ENCODE measurements around the gene SEMA6D.

DNA sequence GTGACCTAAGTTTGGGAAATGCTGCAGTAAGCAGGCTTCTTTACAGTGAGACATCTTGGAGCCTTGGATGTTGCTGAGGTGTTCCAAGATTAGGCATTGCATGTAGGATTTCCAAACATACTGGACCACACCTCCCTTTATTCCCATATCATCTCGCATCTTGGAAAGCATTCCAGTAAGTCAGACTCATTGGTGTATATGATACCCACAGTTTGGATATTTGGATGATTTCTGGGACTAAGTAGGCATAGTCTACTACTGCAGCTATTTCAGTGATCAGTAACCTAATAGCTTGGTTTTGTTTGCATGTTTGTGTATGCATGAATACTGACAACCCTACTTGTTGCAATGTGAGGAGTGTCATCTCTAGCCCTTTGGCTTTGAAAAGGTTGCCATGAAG lies 97.3 kb downstream of the SEMA6D start:
- TF ChIP-seq, protein P1, sequence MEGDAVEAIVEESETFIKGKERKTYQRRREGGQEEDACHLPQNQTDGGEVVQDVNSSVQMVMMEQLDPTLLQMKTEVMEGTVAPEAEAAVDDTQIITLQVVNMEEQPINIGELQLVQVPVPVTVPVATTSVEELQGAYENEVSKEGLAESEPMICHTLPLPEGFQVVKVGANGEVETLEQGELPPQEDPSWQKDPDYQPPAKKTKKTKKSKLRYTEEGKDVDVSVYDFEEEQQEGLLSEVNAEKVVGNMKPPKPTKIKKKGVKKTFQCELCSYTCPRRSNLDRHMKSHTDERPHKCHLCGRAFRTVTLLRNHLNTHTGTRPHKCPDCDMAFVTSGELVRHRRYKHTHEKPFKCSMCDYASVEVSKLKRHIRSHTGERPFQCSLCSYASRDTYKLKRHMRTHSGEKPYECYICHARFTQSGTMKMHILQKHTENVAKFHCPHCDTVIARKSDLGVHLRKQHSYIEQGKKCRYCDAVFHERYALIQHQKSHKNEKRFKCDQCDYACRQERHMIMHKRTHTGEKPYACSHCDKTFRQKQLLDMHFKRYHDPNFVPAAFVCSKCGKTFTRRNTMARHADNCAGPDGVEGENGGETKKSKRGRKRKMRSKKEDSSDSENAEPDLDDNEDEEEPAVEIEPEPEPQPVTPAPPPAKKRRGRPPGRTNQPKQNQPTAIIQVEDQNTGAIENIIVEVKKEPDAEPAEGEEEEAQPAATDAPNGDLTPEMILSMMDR (IDR thresholded peaks at IDR 0.05; ENCODE audit: borderline replicate concordance, extremely low read depth, low read length, poor library complexity, severe bottlenecking) = no peak
- TF ChIP-seq EZH2 (IDR thresholded peaks at IDR 0.05; ENCODE audit: borderline replicate concordance, low read depth, low read length, severe bottlenecking) = no peak

Data from DND-41 (cell line).